ELR (cell line): ENCODE measurements around the gene ST8SIA6.
A peak's percentile ranks its signal among the peaks of the same experiment; 100 is the strongest.
"Not testable (repeated sequence)": the region's sequence is repeated elsewhere in the genome, so short reads cannot be mapped to it uniquely, and the experiment has no call there.

Experiments used
- DNase-seq: peaks from one replicate; pipeline ENCODE4 v3.0.0-alpha.2; 2015; ENCODE audit warnings: low read depth

Gene ST8SIA6

DNA sequence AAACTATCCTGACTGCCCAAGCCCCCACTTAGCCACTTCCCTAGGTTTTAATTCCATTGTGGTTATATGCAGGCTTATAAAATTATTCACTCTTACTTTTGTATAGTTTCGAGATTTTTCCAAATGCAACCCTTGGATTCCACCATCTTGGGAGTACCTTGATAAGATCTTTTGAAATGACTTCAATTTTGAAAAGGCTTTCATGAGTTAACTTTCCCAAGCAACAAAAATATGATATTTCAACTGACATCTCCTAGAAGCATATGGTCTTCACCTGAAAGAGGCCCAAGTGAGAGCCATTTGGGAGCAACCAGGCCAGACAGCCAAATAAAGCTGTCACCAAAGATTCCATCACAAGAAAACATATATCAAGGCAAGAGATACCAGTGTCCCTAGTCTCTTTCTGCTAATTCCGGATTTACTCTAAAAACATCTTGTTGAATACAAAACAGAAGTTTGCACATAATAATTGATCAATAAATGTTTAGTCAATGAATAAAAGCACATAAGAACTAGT is 1.7 kb upstream of the ST8SIA6 start:
- no peak for DNase-seq

DNA sequence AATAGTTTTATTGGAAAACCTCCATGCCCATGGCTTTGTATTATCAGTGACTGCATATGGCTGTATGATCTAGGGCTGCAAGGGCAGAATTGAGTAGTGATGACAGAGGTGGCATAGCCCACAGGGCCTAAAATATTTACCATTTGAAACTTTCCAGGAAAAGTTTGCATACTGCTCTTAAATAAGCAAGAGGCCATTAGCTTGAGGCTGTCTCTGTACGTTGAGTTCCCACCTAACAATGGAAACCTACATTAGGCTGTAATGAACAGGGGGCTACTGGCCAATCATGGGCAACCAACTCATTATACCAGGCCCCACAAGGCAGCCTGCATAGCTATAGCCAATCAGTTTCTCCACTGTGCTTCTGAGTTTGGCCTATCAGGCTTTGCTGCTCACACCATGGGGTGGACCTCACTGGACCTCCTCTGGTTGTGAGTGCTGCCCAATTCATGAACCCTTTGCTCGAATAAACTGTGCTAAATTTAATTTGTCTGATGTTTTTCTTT is 673 bp upstream of the ST8SIA6 start:
- DNase-seq = no peak

DNA sequence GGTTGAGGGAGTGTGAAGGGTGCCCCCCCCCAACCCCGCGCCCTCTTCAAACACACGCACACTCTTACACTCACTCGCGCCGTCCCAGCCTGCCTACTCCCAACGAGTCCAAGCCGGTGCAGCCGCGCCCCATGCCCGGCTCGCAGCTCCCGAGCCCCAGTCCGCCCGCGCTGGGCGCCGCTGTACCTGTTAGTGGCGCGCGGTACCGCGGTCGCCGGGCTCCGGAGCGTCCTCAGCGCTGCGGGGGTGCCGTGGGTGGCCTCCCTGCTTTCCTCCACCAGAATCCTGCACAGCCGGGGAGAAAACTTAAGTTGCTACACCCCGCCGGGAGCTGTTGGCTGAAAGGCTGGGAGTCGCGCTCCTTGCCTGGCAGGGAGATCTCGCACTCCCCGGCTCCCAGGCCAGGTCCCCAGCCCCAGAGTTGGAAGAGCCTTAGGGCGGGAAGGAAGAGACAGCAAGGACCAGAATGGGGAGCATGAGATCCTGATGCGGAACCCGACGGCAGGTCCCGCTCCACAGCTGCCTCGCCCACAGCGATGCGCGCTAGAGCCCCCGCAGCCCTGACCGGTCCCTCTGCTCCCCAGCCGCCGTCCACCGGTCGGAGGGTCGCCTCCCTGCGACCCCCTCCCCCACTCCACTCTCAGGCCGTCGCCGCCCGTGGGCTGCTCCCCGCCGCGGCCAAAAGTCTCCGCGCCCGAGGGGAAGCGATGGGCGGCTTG is 863 bp downstream of the ST8SIA6 start:
- peak; percentile 54 for DNase-seq

DNA sequence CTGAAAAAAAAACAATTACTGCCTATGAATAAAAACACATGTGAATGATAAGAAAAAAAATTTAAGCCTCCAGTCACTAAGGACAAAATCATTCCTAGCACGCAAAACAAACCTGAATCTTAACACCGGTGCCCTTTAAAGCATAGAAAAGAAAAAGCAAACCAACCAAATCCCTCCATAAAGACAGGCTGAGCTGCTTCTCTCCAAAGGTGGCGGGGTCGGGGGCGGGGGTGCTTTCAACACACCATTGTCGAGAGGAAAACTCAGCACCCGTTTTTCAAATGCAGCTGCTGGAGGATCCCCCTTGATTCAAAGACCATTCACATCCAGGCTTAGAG is 1.4 kb downstream of the ST8SIA6 start:
- no peak for DNase-seq

DNA sequence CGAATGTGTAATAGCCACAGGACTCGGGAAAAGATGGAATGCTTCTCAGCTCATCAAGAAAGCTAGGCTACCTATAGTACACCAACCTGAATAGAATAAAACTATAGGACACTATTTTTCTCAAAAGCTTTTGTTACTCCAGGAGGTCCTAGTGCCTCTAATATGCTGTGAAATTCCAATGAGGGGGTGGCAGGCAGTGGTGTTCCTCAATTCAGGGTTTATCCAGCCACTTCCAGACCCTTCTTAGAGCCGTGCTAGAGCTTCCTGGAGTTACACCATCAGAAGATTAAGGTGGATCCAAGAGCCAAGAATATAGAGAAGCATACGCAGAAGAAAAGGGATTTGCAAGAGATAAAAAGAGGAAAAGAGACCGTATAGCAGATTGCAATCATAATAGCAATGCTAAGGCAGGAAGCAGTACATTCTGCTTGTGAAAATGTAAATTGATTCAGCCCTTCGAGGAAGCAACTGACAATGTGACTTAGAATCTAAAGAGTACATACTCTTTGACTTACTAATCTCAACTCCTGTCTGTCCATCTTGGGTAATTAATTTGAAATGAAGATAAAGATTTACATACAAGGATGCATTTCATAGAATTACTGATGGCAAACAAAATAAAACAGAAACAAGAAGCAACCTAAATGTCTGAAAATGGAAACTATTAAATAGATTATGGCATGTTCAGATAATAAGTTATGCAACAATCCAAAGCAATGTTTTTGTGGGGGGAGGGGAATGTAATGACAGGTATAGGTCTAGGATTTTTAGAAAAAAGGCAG is 2.1 kb downstream of the ST8SIA6 start:
- no peak for DNase-seq

DNA sequence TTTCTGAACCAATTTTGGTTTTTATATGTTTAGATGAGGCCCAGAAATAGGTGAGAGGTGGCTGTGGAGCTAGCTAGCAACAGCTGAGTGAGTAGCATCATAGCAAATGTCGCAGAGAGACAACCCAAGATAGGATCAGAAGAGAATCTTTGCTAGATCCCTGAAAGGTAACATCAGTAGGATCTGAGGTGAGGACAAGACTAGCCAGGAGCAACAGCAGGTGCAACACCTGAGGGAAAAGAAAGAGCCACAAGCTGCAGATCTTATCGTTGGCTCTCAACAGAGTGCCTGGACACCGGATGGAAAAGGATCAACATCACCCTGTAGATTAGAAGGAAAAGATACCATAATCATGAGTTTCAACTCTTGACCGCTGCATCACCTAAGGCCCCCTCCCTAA is 4.4 kb downstream of the ST8SIA6 start:
- no peak for DNase-seq

DNA sequence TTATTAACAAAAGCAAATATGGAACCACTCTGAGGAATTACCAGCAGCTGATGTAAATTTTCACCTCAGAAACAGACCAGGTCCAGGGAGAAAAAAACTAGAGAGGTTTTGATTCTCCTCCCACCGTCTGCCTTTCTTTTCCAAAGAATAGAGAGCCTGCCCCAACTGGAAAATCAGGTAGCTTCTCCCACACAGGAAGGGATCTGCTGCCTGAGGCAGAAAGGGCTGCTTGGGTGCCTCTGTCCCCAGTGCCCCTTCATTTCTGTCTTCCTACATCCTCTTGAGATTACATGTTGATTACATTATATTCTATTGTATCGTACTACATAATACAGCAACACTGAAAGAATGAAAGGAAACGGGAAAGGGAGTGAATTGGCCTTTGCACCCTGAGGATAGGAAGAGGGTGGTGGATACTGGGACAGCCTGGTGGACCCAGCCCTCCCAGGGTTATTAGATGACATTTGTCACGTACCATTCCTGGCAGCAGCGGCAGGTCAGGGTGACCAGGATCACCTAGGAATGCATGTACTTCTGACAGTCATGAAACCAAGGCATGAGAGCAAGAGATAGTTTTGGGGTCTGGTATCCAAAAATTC is 8.9 kb downstream of the ST8SIA6 start:
- DNase-seq = no peak

DNA sequence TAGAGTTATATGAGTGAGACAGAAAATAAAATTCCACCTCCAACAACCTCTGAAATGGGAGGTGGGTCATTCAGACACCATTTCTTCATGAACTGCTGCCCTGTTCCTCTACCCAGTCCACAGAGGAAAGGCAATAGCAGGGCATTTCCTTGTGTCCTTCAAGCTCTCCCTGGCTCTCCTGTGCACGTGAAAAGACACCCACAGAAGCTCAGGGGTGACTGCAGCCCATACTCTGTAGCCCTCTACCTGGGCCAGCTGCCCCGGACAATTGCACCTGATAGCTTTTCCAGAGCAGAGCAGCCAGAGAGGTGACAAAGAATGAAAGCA is 10.0 kb downstream of the ST8SIA6 start:
- DNase-seq = no peak

DNA sequence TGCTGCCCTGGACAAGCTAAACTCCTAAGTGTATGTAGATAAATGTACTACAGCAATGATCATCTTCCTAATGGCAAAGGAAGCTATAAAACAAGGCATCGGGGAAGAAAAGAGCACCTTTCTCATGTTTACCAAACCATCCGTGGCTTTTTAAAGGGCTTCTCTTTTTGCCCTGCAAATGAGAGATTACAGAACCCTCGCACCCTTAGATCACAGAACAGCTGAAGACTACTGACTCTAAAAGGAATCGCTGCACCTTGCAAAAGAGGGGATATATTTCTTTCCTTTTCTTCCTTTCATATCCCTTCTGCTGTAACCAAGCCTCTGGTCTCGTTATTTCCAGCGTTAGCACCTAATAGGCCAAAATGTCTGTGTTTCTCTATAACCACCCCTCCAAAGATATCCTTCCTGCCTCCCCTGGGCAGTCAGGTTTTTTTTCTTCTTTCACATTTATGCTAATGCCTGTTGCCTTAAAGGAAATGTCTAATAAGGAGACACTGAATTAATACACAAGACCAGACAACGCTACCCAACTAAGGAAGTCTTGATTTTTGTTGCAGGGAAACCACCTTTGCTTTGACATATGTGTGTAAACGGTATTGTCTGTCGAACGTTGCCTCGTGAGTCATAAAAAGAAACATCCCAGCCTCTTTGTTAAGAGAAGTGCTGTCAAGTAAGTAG is 10.5 kb downstream of the ST8SIA6 start:
- peak; percentile 27 for DNase-seq

DNA sequence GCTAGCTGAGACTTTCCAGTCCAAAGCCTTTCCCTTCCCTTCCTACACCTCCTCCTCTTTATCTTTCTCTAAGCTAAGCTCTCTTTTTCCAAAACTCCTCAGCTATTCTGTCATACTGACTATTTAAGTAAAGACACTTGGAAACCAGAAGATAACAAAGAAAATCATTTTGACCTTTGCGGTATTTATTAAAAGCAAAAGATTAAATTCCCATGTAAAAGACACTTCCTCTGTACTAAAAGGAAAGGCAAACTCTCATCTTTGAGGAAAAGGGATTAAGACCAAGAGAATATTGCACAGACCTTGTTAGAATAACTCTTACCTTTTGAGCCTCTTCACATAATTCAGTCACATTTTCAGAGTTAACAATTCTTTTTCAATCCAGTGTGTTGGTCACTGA is 15.8 kb downstream of the ST8SIA6 start:
- no peak for DNase-seq

DNA sequence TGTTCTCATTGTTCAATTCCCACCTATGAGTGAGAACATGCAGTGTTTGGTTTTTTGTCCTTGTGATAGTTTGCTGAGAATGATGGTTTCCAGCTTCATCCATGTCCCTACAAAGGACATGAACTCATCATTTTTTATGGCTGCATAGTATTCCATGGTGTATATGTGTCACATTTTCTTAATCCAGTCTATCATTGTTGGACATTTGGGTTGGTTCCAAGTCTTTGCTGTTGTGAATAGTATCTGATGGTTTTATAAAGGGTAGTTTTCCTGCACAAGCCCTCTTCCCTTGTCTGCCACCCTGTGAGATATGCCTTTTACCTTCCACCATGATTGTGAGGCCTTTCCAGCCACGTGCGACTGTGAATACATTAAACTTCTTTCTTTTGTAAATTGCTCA is 17.8 kb downstream of the ST8SIA6 start:
- not testable (repeated sequence) for DNase-seq

DNA sequence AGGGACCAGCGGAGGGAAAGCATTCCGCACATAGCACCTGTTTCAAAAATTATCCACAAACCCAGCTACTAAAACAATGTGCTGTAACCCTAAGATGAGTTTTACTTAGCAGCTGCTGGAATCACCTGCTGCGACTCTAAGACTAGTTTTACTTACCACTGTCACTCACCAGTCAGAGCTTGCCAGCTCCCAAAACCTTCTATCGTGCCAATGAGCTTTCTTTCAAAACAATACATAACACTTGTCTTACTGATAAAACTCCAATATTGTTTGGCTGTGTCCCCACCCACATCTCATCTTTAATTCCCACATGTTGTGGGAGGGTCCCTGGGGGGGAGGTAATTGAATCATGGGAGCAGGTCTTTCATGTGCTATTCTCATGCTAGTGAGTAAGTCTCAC is 18.4 kb downstream of the ST8SIA6 start:
- no peak for DNase-seq

DNA sequence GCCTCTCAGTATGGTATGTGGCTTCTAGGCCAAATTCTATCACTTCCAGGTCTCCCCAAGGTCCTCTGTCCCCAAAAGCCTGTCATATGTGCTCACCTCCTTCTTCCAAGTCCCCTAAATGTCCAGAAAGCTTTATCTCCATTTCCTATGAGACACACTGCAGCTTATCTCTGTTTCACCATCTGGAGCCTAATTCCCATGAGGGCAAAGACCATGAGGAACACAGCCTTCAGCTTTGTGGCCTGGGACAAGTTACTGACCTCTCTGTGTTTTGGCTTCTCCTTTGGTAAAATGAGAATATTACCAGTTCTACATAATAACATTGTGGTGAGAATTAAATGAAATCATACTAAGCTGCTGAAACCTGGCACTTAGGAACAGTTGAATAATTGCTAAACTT is 19.2 kb downstream of the ST8SIA6 start:
- DNase-seq = no peak

DNA sequence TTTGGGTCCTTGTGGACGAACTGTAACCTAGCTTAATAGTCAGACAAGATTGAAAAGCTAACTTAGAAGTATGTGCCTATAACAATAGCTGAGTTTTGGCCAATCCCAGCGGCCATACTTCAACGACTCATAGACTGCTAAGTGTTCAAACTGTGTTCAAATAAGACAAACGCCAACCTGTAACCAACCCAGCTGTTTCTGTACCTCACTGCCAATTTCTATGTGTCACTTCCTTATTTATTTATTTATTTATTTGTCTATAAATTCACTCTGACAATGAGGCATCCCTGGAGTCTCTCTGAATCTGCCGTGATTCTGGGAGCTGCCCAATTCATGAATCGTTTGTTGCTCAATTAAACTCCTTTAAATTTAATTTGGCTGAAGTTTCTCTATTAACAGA is 21.7 kb downstream of the ST8SIA6 start:
- peak; percentile 19 for DNase-seq

DNA sequence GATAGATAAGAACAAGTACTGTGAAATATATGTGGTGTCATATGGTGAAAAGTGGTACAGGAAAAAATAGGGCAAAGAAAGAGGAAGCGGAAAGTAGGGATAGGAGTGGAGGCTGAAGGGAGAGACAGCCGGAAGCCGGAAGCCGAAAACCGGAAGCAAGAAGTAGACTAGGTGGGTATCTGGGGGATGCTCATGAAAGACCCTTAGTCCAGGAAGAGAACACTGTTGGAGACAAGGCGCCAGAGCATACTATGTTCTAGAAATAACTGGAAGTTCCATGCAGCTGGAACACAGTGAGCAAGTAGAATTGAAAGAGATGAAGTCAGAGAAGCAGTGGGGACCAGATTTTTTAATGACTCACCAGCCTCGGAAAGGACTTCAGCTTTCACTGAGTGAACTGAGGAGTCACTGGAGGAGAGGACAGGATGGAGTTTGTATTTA is 22.5 kb downstream of the ST8SIA6 start:
- DNase-seq = peak; percentile 55

DNA sequence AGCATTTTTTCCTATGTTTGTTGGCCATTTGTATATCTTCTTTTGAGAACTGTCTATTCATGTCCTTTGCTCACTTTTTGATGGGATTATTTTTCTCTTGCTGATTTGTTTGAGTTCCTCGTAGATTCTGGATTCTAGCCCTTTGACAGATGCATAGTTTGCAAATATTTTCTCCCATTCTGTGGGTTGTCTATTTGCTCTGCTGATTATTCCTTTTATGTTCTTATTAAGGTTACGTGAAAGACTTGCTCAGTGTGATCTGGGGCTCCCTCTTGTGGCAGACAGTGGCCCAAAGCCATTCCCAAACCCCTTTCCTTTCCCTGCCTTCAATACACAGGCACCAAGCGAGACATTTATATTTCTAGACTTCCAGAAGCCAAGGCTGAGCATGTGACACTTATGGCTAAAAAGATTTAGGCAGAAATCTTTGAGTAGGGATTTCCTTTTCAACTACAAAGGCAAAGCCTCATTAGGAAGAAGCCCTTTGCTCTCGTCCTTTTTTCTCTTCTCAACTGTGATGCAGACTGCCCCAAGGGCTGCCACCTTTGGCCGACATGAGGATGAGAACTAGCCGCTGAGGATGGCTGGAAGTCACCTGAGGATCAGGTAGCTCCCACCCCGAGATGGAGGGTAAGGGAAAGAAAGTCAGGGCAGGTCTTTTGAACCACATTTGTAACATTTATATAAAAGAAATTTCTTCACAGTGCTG is 23.6 kb downstream of the ST8SIA6 start:
- DNase-seq = peak; percentile 76

DNA sequence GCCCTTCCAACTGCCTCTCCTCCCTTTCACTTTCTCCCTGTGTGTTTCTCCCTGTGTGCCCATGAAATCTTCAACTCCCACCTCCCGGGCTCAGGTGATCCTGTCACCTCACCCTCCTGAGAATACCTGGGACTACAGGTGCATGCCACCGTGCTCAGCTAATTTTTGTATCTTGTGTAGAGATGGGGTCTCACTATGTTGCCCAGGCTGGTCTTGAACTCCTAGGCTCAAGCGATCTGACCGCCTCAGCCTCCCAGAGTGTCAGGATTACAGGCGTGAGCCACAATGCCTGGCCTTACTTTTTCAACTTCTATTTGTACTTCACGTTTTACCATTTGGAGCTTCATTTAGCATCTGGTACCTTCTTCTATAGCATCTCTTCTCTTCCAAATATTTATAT is 24.9 kb downstream of the ST8SIA6 start:
- no peak for DNase-seq

DNA sequence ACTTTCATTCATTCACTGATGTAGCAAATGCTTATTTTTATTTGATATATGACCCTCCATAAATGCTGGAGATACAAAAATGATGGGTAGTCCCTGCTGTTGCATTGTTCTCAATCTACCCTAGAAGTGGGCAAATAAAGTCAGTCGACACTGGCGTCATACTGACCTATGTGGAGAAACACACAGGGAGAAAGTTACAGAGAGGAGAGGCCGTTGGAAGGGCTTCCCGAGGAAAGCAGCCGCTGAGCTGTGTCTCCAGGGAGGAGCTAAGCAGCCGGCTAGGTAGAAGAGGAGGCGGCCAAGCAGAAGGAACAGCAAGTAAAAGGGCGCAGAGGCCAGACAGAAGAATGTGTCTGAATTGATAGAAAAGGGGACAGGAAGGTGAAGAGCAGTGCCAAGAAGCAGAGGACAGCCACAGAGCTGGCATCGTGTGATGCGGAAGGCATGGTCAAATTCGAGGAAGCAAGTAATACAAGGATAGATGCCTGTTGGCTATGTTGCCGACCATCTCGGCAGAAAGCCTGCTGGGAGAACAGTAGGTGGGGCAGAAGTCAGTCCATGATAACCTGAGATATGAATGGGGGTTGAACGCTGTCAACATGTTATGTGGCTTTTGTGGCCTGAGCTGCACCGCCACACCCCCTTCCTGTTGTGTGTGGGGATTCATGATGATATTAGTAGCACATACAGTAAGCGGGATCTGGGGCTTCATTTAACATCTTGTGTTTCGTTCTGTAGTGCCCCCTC is 25.9 kb downstream of the ST8SIA6 start:
- no peak for DNase-seq

DNA sequence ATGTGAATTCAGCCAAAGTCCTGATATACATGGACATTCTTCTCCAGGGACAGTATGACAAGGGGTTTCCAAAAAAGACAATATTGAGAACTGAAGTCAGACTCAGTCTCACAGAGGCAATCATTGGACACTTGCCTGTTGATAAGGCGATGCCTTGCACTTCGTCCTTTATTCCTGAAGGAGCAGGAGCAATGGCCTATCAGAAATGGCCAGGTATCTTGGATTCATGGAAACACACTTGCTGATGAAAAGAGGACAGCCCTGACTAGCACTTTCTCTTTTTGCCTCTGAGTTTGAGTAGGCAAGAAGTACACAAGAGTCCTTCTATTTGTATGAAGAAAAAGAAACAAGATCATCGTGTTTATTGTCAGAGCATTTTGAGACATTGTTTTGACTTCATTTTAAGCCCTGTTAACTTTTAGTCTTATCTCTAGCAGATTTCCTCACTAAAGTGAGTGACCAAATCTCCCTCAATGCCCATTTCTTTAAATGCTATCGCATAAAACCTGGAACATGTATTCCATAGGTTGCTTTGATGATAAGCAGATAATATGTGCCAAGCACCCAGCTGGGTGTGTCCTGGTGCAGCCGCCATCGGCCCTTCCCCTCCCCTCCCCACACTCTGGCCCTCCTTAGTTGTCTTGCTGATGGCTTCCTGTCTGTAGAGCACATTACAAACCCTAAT is 26.6 kb downstream of the ST8SIA6 start:
- DNase-seq = no peak

DNA sequence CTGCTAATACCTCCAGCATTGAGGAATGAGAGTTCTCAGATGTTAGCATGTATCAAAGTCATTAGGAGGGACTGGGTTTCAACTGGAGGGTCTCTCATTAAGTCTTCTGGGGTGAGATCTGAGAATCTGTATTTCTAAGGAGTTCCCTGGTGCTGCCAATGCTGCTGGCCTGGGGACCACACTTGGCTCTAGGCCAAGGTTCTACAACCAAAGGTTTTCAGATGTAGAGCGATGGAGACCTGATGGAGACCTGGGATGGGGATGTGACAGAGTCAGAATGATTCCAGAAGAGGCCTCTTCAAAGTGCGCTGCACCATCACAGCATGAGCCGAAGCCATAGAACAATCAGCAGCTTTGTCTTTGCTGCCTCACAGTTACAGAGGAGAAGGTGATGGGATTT is 27.2 kb downstream of the ST8SIA6 start:
- no peak for DNase-seq
